ENCODE data around the gene CYP26A1.
"Not testable (repeated sequence)": the region's sequence is repeated elsewhere in the genome, so short reads cannot be mapped to it uniquely, and the experiment has no call there.

The CYP26A1 gene

GRCh38 chr10:93077860-93078337, 4.2 kb downstream of the CYP26A1 start:
- DNase-seq (ENCODE audit: low read depth, low spot score), result no peak
- H3K27ac ChIP-seq, result no peak overlapping the region

- H3K27ac ChIP-seq, result no peak overlapping the region
- DNase-seq (ENCODE audit: low read depth, low spot score), result no peak
Observed at GRCh38 chr10:93079663-93080349, 6.1 kb downstream of the CYP26A1 start.

DNA sequence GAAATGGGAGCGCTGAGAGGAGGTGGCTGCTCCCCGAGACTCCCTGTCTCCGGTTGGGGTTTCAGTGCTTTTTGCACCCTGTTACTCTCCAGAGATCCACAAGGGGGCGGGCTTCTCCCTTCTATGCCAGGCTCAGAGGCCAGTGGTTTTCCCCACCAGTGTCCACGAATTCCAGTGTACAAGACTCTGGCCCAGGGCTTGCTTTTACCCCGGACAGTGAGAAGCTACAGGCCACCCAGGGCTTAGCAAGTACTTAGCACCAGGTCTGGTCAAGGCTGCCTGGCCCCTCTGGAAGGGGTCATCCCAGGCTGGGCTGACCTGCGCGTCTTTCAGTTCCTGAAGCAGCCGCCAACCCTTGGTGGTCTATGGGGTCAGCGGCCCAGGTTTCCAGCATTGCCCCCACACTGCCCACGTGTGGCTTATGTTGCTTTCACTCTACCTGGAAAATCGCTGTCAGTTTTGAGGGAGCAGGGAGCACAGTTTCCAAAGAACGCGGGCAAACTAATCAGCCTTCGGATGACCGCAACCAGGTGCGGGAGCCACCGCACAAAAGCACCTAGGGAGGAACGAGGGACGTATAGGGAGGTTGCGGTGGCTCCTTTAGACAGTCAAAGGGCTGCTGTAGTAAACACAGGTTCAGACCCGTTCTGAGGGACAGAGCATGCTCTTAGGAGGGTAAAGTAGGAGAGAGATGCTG, 6.8 kb downstream of the CYP26A1 start:
- H3K27ac ChIP-seq, result no peak overlapping the region
- no peak for DNase-seq (ENCODE audit: low read depth, low spot score)

DNA sequence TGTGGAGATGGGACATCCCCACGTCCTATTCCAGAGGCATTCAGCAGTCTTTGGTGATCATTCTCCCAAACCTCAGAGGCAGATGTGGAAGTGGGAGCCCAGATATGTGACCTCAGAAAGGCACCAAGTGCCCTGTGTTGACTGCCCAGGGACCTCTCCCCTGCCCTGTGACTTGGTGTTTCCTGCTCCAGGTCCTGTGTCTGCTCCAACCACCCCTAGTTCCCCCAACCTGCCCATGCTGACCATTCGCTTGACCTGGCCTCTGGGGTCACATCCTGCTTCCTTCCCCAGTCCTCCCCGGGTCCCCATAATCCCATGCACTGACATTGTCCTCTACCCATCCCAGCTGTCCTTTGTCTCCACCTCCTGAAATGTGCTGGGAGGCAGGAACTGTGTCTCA, 7.6 kb downstream of the CYP26A1 start:
- H3K27ac ChIP-seq, result no peak overlapping the region
- no peak for DNase-seq (ENCODE audit: low read depth, low spot score)

DNA sequence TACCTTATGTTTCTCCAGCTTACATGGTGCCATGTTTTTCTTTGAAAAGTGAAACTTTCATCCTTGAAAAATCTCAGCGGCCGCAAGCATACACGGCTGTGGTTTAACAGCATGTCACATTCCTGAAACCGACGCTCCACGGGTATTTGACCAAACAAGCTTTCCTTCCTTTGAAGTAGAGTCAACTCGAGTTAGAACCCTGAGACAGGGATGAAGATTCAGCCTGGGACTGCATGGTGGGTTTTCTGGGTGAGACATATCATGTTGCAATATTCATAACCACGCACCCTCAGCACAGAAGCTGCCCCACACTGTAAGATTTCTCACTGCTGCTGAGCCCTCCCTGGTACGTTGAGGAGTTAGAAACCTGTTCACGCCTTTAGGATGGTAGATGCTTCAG, 8.1 kb downstream of the CYP26A1 start:
- no peak overlapping the region for H3K27ac ChIP-seq
- no peak for DNase-seq (ENCODE audit: low read depth, low spot score)

DNA sequence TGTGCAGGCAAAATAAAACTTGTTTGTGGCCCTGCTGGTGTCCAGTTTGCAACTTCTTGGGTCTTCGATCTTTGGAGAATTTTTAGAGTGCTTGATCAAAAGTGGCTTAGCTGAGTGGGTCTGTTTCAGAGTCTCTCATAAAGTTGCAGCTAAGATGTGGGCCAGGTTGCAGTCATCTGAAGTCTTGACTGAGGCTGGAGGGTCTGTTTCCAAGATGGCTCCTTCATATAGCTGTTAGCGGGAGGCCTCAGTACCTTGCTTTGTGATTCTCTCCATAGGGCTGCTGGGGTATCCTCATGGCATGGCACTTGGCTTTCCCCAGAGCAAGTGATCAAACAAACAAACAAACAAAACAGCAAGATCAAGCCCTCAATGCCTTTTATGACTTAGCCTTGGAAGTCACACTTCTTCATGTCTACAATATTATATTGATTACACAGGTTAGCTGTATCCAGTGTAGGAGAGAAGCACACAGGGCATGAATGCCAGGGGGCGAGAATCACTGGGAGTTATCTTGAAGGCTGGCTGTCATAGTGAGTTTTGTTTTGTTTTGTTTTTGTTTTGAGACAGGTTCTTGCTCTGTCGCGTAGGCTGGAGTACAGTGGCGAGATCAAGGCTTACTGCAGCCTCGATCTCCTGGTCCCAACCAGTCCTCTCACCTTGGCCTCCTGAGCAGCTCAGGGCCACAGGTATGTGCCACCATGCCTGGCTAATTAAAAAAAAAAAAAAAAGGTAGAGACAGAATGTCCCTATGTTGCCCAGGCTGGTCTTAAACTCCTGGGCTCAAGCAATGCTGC, 10.2 kb downstream of the CYP26A1 start:
- DNase-seq (ENCODE audit: low read depth, low spot score), result no peak
- no peak overlapping the region for H3K27ac ChIP-seq

GRCh38 chr10:93085272-93085859, 11.7 kb downstream of the CYP26A1 start:
- DNase-seq (ENCODE audit: low read depth, low spot score), result no peak
- no peak overlapping the region for H3K27ac ChIP-seq

DNA sequence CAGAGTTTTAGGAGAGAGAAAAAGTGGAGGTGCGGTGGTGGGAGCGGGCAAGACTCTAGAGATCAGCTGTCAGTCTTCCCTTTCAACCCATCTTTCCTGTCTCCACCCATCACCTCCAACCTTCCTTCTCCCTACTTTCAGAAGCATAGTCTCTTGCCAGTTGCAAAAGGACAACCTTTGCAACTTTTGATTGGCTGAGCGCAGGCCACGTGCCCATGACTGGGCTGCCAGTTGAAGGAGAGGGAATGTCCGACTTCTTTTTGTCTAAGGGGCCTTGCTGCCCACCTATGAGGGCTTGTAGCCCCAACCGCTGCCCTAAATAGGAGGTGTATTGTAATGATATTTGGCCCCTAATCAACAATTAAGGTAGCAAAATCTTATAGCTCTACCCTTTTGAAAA, 12.6 kb downstream of the CYP26A1 start:
- H3K27ac ChIP-seq, result no peak overlapping the region
- DNase-seq (ENCODE audit: low read depth, low spot score), result no peak

DNA sequence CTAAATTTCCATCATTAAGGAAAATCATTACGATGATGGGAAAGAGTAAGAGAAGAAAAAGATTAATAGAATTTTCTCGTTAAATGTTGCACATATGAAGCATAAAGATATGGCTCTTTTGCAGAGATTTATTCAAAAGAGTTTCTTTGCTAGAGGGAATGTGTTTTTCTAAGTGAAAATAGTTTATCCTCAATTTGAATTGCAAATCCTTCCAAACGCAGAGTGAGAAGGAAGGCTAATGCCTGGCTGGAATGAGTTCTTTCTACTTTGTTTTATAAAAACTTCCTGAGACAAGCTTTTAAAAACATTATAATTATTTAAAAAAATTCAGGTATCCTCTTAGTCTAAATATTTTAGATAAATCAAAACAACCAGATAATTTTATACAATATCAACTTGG, 14.2 kb downstream of the CYP26A1 start:
- no peak for DNase-seq (ENCODE audit: low read depth, low spot score)
- no peak overlapping the region for H3K27ac ChIP-seq

DNA sequence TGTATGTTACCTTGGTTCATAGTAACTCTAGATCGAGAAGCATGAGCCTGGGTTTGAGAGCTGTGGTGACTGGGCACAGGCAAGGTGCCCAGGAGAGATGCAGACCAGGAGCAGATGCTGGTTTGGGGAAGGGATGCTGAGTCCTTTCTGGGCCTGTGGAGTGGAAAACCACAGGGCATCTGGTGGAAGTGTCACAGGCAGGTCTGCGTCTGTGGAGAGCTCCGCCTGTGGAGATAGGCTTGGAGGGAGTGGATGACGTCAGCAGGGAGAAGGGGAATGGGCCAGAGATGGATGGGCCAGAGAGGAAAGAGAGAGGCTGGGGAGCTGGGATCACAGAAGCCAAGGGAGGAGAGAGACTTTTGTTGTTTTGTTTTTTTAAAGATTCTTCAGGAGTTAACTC, 14.8 kb downstream of the CYP26A1 start:
- no peak overlapping the region for H3K27ac ChIP-seq
- DNase-seq (ENCODE audit: low read depth, low spot score), result no peak

DNA sequence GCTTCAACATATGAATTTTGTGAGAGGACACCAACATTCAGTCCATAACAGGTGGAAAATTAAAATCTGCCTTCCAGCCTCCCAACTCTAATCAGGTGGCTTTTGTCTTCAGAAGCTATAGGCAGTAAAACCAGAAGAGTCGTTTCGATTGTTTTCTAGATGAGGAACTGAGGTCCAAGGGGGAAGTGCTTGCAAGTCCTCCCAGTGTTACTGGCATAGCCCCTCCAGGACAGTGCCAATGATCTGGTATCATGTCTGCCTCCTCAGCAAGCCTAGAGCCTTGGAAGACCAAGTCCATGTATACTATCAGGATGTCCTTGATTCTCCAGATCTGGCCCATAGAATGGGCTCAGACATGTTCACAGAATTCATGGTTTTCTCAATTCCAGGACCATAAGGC, 16.9 kb downstream of the CYP26A1 start:
- H3K27ac ChIP-seq, result no peak overlapping the region
- DNase-seq (ENCODE audit: low read depth, low spot score), result no peak

DNA sequence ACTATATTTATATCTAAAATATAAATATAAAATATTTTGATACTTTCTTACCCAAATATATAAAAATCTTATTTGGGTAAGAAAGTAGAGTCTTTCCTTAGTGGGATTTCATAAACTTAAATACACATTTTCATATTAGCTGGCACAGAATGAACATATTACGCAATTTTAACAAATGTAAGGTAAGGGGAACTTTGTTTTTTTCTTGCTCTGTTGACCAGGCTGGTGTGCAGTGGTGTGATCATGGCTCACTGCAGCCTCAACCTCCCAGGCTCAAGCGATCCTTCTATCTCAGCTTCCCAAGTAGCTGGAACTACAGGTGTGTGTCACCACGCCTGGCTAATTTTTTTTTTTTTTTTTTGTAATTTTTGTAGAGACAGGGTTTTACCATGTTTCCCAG, 18.3 kb downstream of the CYP26A1 start:
- no peak overlapping the region for H3K27ac ChIP-seq
- DNase-seq (ENCODE audit: low read depth, low spot score), result no peak

- DNase-seq (ENCODE audit: low read depth, low spot score), result no peak
- H3K27ac ChIP-seq, result no peak overlapping the region
Observed at GRCh38 chr10:93095225-93095624, 21.5 kb downstream of the CYP26A1 start.

GRCh38 chr10:93096901-93097300, 23.2 kb downstream of the CYP26A1 start:
- no peak for DNase-seq (ENCODE audit: low read depth, low spot score)
- no peak overlapping the region for H3K27ac ChIP-seq

DNA sequence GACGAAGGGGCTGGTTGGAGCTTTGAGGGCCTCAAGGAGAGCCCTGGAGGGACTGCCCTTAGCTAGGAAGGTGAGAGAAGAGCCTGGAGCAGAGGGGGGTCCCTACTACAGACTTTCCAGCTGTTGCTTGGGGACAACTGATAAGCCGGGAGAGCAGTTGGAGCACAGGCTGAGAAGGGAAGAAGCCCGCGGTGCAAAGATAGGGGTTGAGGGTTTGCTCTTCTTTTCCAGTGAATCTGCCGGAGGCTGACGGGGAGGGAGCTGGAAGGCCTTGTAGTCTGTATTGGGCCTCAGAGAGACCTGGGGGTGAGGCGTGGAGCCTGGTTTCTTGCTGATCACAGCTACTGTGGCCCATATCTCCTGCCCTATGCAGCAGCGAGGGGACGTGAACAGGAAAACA, 23.7 kb downstream of the CYP26A1 start:
- H3K27ac ChIP-seq, result no peak overlapping the region
- no peak for DNase-seq (ENCODE audit: low read depth, low spot score)

- H3K27ac ChIP-seq, result no peak overlapping the region
- DNase-seq (ENCODE audit: low read depth, low spot score), result no peak
Observed at GRCh38 chr10:93098816-93099215, 25.1 kb downstream of the CYP26A1 start.

GRCh38 chr10:93099670-93100069, 26.0 kb downstream of the CYP26A1 start:
- no peak overlapping the region for H3K27ac ChIP-seq
- no peak for DNase-seq (ENCODE audit: low read depth, low spot score)

- not testable (repeated sequence) for H3K27ac ChIP-seq; DNase-seq (ENCODE audit: low read depth, low spot score)
Observed at GRCh38 chr10:93101148-93101547, 27.5 kb downstream of the CYP26A1 start.

DNA sequence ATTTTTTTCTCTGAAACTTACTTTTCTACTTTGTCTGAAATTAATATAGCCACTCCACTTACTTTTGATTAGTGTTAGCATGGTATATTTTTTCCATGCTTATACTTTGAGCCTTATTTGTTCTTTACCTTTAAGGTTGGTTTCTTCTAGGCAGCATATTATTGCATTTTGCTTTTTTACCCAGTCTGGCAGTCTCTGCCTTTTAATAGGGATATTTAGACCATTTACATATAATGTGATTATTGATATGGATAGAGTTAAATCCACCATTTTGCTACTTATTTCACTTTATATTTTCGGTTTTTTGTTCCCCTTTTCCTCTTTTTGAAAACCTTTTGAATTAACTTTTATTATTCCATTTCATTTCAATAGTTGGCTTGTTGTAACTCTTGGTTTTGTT, 30.3 kb downstream of the CYP26A1 start:
- no peak for DNase-seq (ENCODE audit: low read depth, low spot score)
- no peak overlapping the region for H3K27ac ChIP-seq

- no peak overlapping the region for H3K27ac ChIP-seq
- DNase-seq (ENCODE audit: low read depth, low spot score), result no peak
Observed at GRCh38 chr10:93106631-93107072, 33.0 kb downstream of the CYP26A1 start.
